Measurements from ENCODE around the gene FAF1.

FAF1 gene

GRCh38 chr1:50969611-50970508 lies 9.8 kb upstream of the FAF1 start, which contains the start of gene CDKN2C (continued):
- TF ChIP-seq GLI2 (tag by site-specific recombination; IDR thresholded peaks at IDR 0.05; ENCODE audit: borderline replicate concordance, low read depth) (no peak), ZNF513 (tag by site-specific recombination; IDR thresholded peaks at IDR 0.05) (no peak), ZNF311 (tag by site-specific recombination; IDR thresholded peaks at IDR 0.05; ENCODE audit: borderline replicate concordance) (no peak), SP2 (tag by site-specific recombination; IDR thresholded peaks at IDR 0.05) (peak; percentile 56; the same call in 1 of the 2 replicates), ZNF692 (tag by site-specific recombination; IDR thresholded peaks at IDR 0.05) (0 out of 2 replicates have a peak, but pooled peaks have one; percentile 68), ZNF660 (tag by site-specific recombination; IDR thresholded peaks at IDR 0.05) (0 out of 2 replicates have a peak, but pooled peaks have one; percentile 37), ZNF292 (tag by site-specific recombination; IDR thresholded peaks at IDR 0.05; ENCODE audit: borderline replicate concordance, low read depth) (no peak), ZNF155 (tag by site-specific recombination; IDR thresholded peaks at IDR 0.05) (no peak), ZNF223 (tag by site-specific recombination; IDR thresholded peaks at IDR 0.05) (no peak), KLF16 (tag by site-specific recombination; IDR thresholded peaks at IDR 0.05) (0 out of 2 replicates have a peak, but pooled peaks have one; percentile 9), ZNF626 (tag by site-specific recombination; IDR thresholded peaks at IDR 0.05) (no peak), ZNF302 (tag by site-specific recombination; IDR thresholded peaks at IDR 0.05; ENCODE audit: low read depth) (no peak), ZNF623 (tag by site-specific recombination; IDR thresholded peaks at IDR 0.05) (0 out of 2 replicates have a peak, but pooled peaks have one; percentile 13), ZNF140 (tag by site-specific recombination; IDR thresholded peaks at IDR 0.05) (no peak), ZNF23 (tag by site-specific recombination; IDR thresholded peaks at IDR 0.05; ENCODE audit: borderline replicate concordance) (no peak), ZBTB6 (tag by site-specific recombination; IDR thresholded peaks at IDR 0.05) (no peak), BCL11A (tag by site-specific recombination; IDR thresholded peaks at IDR 0.05; ENCODE audit: low read depth) (no peak), ZNF707 (tag by site-specific recombination; IDR thresholded peaks at IDR 0.05) (no peak), REPIN1 (tag by site-specific recombination; IDR thresholded peaks at IDR 0.05; ENCODE audit: low read depth) (no peak), ZNF202 (tag by site-specific recombination; IDR thresholded peaks at IDR 0.05; ENCODE audit: borderline replicate concordance) (no peak), KLF7 (tag by site-specific recombination; IDR thresholded peaks at IDR 0.05; ENCODE audit: borderline replicate concordance) (no peak), ZNF211 (tag by site-specific recombination; IDR thresholded peaks at IDR 0.05; ENCODE audit: low read depth) (no peak), YY1 (tag by site-specific recombination; IDR thresholded peaks at IDR 0.05) (no peak), ZNF501 (tag by site-specific recombination; IDR thresholded peaks at IDR 0.05) (peak; percentile 33), TCF7L2 (IDR thresholded peaks at IDR 0.05; ENCODE audit: borderline replicate concordance, low read depth, low read length) (no peak), ZNF561 (tag by site-specific recombination; IDR thresholded peaks at IDR 0.05; ENCODE audit: borderline replicate concordance) (peak; percentile 67; the same call in 1 of the 2 replicates), REST (tag by site-specific recombination; IDR thresholded peaks at IDR 0.05) (no peak), ZBTB21 (tag by site-specific recombination; IDR thresholded peaks at IDR 0.05) (peak; percentile 58; the same call in 1 of the 2 replicates), OSR2 (tag by site-specific recombination; IDR thresholded peaks at IDR 0.05) (no peak), SETDB1 (IDR thresholded peaks at IDR 0.05; ENCODE audit: insufficient read length, low read length) (no peak), ZNF830 (tag by site-specific recombination; IDR thresholded peaks at IDR 0.05; ENCODE audit: low read depth) (no peak)

All from HEK293 (cell line).